Stimulated activated CD8-positive, alpha-beta memory T cell treated with anti-CD3 and anti-CD28 coated beads, Interleukin-15, amount 100 ng/mL, for 48 hours (primary cell): ENCODE results near the gene RPL35.
A peak's percentile ranks its signal among the peaks of the same experiment; 100 is the strongest.
"Not testable (repeated sequence)": the region's sequence is repeated elsewhere in the genome, so short reads cannot be mapped to it uniquely, and the experiment has no call there.

Source experiments
- DNase-seq, 2 donors: peaks; one replicate each; pipeline ENCODE4 v3.0.0-alpha.2; 2020; ENCODE audit warnings: low read depth in 2 of 2

Gene RPL35

GRCh38 chr9:124852829-124853531 is 8.8 kb downstream of the RPL35 start, which contains the start of gene WDR38:
TSS of gene WDR38 (plus strand) at chr9:124853460. CDS start at chr9:124853532, 72 bp downstream.
- DNase-seq, result peak; percentile 70 to 81

- no peak for DNase-seq
These were observed 9.5 kb downstream of the RPL35 start for GRCh38 chr9:124852121-124852828.

GRCh38 chr9:124849801-124850200 is 12.0 kb downstream of the RPL35 start:
- DNase-seq, result no peak

- DNase-seq, result no peak
These were observed 14.8 kb downstream of the RPL35 start for GRCh38 chr9:124846969-124847368.

- DNase-seq, result not testable (repeated sequence)
These were observed 15.3 kb downstream of the RPL35 start for GRCh38 chr9:124846467-124846866.

GRCh38 chr9:124844291-124844690 is 17.5 kb downstream of the RPL35 start:
- no peak for DNase-seq

- no peak for DNase-seq
These were observed 18.2 kb downstream of the RPL35 start for GRCh38 chr9:124843456-124844034.

- no peak for DNase-seq
These were observed 20.5 kb downstream of the RPL35 start for GRCh38 chr9:124841075-124841821.

GRCh38 chr9:124840300-124840833 is 21.4 kb downstream of the RPL35 start:
- DNase-seq, result no peak

GRCh38 chr9:124839612-124840299 is 22.0 kb downstream of the RPL35 start:
- DNase-seq, result no peak

GRCh38 chr9:124838567-124839275 is 23.0 kb downstream of the RPL35 start:
- not testable (repeated sequence) for DNase-seq

GRCh38 chr9:124838132-124838531 is 23.6 kb downstream of the RPL35 start:
- not testable (repeated sequence) for DNase-seq

- no peak for DNase-seq
These were observed 26.7 kb downstream of the RPL35 start for GRCh38 chr9:124835026-124835557.

GRCh38 chr9:124834591-124834990 is 27.2 kb downstream of the RPL35 start:
- DNase-seq, result no peak

- DNase-seq, result no peak
These were observed 30.0 kb downstream of the RPL35 start for GRCh38 chr9:124831642-124832364.

- no peak for DNase-seq
These were observed 31.2 kb downstream of the RPL35 start for GRCh38 chr9:124830593-124830992.

GRCh38 chr9:124829334-124829669 is 32.5 kb downstream of the RPL35 start:
- no peak for DNase-seq

GRCh38 chr9:124828489-124829333 is 33.0 kb downstream of the RPL35 start:
- no peak for DNase-seq
